Measurements from ENCODE around the gene BRD8. TPM values are rescaled to one million over a fixed set of nuclear protein-coding genes. Genes with fewer than 3 reads are reported as not detected.
A peak's percentile ranks its signal among the peaks of the same experiment; 100 is the strongest.

The BRD8 gene
- total RNA-seq, 2 donors from 2014 or later, result 70.6 to 130 TPM

DNA sequence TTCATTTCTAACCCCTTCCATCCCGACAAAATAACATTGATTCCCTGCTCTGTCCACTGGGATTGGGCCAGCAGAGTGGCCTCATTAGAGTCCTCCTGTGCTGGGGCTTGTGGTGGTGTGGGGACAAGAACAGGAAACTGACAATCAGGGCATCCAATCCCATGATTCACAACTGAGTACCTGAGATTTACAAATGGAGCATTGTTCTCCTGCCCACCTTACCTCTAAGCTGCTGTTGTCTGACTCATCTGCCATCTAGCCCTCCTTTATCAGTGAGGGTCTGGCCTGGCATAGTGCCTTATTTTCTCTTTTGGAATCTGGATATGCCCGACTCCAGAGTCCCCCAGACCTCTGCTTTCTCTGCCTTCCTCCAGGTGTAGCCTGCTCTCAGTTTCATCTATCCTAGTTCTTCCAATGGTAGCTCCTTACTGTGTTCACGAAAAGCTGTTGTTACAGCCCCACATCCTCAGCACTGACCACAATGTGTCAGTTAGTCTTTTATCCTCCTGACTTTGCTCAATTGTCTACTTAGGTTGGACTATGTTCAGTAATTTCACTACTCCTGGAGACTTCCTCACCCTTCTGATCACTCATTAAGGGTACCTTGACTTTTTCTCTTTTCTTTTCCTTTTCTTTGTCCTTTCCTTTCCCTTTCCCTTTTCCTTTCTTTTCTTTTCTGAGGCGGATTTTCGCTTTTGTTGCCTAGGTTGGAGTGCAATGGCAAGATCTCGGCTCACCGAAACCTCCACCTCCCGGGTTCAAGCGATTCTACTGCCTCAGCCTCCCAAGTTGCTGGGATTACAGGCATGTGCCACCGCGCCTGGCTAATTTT, 81.2 kb downstream of the BRD8 start:
- peak; percentile 31 for ATAC-seq (replicated peaks)
- no peaks in the 10 kb centered on the region for H3K9me3 Mint-ChIP-seq
- no peak overlapping the region for H3K4me3 Mint-ChIP-seq
- H3K4me1 Mint-ChIP-seq, result peaks cover 4% of the 10 kb centered on the region
- H3K36me3 Mint-ChIP-seq (ENCODE audit: low read depth), result no peaks in the 10 kb centered on the region
- H3K27me3 Mint-ChIP-seq, result peaks cover 17% of the 10 kb centered on the region
- no peak overlapping the region for H3K27ac Mint-ChIP-seq

DNA sequence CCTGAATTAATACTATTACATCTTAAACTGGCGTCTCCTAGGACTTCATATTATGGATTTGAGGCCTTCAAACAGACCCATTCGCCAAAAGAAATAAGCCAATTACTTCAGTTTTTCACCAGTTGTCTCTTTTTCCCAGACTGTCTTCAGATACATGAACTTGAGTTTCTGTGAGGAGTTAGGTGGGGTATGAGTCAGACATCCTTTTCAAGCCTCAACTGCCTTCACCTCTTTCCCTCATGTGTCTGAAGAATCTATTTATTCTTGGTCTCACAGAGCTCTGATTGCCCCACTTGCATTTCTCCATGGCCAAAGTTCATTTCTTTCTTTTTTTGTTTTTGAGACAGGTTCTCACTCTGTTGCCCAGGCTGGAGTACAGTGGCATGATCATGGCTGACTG, 82.1 kb downstream of the BRD8 start:
- Mint-ChIP-seq H3K36me3 (ENCODE audit: low read depth) (no peaks in the 10 kb centered on the region), H3K27ac (no peak overlapping the region), H3K4me3 (no peak overlapping the region), H3K27me3 (peaks cover 13% of the 10 kb centered on the region), H3K4me1 (peaks cover 4% of the 10 kb centered on the region), H3K9me3 (no peaks in the 10 kb centered on the region)
- ATAC-seq (replicated peaks), result peak; percentile 68

DNA sequence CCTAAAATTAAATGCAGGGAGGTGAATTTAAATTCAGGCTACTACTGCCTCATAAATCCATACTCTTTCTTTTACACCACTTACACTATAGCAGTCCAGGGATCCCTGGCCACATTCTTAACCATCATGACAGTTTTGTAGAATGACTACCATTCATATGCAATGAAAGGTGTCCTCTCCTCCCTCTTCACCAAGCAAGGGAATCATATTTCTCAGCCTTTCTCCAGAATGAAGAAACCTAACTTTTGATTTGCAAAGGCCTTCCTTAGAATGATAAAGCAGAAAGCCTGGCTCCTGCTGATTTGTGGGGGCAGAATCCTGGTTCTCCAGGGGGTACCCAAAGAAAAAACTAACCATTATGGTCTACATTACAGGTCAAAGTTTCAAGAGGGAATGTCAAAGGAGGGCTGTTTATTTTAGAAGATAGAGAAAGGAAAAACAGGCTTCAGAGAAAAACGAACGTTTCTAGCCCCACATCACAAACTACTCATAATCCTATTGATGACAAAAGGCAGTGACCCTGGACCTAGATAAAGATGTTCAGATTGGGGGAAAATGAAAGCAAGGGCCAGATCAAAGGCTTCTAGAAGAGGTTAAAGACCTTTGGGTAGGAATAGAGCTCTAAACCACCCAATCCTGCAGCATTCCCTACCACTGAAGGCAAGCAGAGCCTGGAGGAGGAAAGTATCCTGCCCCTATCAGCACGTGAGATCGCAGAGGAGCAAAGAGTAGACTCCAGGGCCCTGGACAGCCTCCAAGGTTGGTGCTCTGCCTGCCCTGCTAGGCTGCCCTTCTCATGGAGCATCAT, 83.1 kb downstream of the BRD8 start:
- H3K27ac Mint-ChIP-seq, result peak overlapping the region; percentile 14
- H3K27me3 Mint-ChIP-seq, result peaks cover 8% of the 10 kb centered on the region
- H3K36me3 Mint-ChIP-seq (ENCODE audit: low read depth), result no peaks in the 10 kb centered on the region
- ATAC-seq (replicated peaks), result no peak
- peaks cover 4% of the 10 kb centered on the region for H3K4me1 Mint-ChIP-seq
- H3K4me3 Mint-ChIP-seq, result no peak overlapping the region
- H3K9me3 Mint-ChIP-seq, result no peaks in the 10 kb centered on the region

- H3K27ac Mint-ChIP-seq, result no peak overlapping the region
- peaks cover 4% of the 10 kb centered on the region for H3K4me1 Mint-ChIP-seq
- H3K27me3 Mint-ChIP-seq, result no peaks in the 10 kb centered on the region
- no peak overlapping the region for H3K4me3 Mint-ChIP-seq
- H3K36me3 Mint-ChIP-seq (ENCODE audit: low read depth), result no peaks in the 10 kb centered on the region
- no peak for ATAC-seq (replicated peaks)
- no peaks in the 10 kb centered on the region for H3K9me3 Mint-ChIP-seq
These were observed 85.4 kb downstream of the BRD8 start for GRCh38 chr5:138093036-138093435.

- ATAC-seq (replicated peaks), result no peak
- H3K4me3 Mint-ChIP-seq, result no peak overlapping the region
- H3K4me1 Mint-ChIP-seq, result peaks cover 4% of the 10 kb centered on the region
- H3K27ac Mint-ChIP-seq, result no peak overlapping the region
- H3K9me3 Mint-ChIP-seq, result no peaks in the 10 kb centered on the region
- H3K36me3 Mint-ChIP-seq (ENCODE audit: low read depth), result no peaks in the 10 kb centered on the region
- H3K27me3 Mint-ChIP-seq, result no peaks in the 10 kb centered on the region
These were observed 86.1 kb downstream of the BRD8 start for GRCh38 chr5:138092301-138092700.

- H3K9me3 Mint-ChIP-seq, result no peaks in the 10 kb centered on the region
- no peak overlapping the region for H3K27ac Mint-ChIP-seq
- no peak overlapping the region for H3K4me3 Mint-ChIP-seq
- H3K4me1 Mint-ChIP-seq, result peaks cover 4% of the 10 kb centered on the region
- no peaks in the 10 kb centered on the region for H3K36me3 Mint-ChIP-seq (ENCODE audit: low read depth)
- no peak for ATAC-seq (replicated peaks)
- no peaks in the 10 kb centered on the region for H3K27me3 Mint-ChIP-seq
These were observed 86.7 kb downstream of the BRD8 start for GRCh38 chr5:138091685-138092084.

Other genes starting within 250 kb of the BRD8 start
- 10 to 100 TPM; 24.4 to 30.1 TPM for gene FAM13B, start 145.6 kb downstream of the BRD8 start, total RNA-seq
- not detected for gene WNT8A, start 94.6 kb downstream of the BRD8 start, total RNA-seq
- not detected for gene NME5, start 39.2 kb downstream of the BRD8 start, total RNA-seq
- gene KIF20A, start 482 bp upstream of the BRD8 start, total RNA-seq, result 10 to 100 TPM; 66.2 to 73.0 TPM
- 10 to 100 TPM; 27.8 to 42.3 TPM for gene CDC23, start 34.7 kb upstream of the BRD8 start, total RNA-seq
- not detected for gene GFRA3, start 96.0 kb upstream of the BRD8 start, total RNA-seq
- gene CDC25C, start 153.2 kb upstream of the BRD8 start, total RNA-seq, result 10 to 100 TPM; 11.5 to 19.7 TPM
- gene FAM53C, start 159.6 kb upstream of the BRD8 start, total RNA-seq, result 10 to 100 TPM; 32.7 to 45.8 TPM
- gene KDM3B, start 174.1 kb upstream of the BRD8 start, total RNA-seq, result 10 to 100 TPM; 42.1 to 51.4 TPM

All from activated T-helper 17 cell treated with anti-CD3 and anti-CD28 coated beads, Interleukin-2, amount 50 U/mL, for 72 hours (primary cell).